SK-N-SH (cell line): ENCODE results near the gene RORB.

Experiments used
- EP300 ChIP-seq, 2 experiments: IDR thresholded peaks; 2 replicates each; pipeline versions ENCODE4 v1.4.0 to v1.6.1; 2012; ENCODE audit warnings: borderline replicate concordance in 1 of 2, low read depth in 1 of 2, low read length in 1 of 2
- GABPA ChIP-seq: IDR thresholded peaks from 2 replicates; pipeline ENCODE4 v1.4.0; 2012; ENCODE audit warnings: low read depth, mild to moderate bottlenecking
- JUND ChIP-seq: IDR thresholded peaks from 2 replicates; pipeline ENCODE4 v1.4.0; 2012
- MXI1 ChIP-seq: IDR thresholded peaks from 2 replicates; pipeline ENCODE4 v1.6.1; 2012; ENCODE audit warnings: mild to moderate bottlenecking, low read depth, low read length, improper control_type of control experiment
- NFIC ChIP-seq: IDR thresholded peaks from 2 replicates; pipeline ENCODE4 v1.4.0; 2012; ENCODE audit warnings: borderline replicate concordance
- POLR2AphosphoS5 ChIP-seq: IDR thresholded peaks from 2 replicates; pipeline ENCODE4 v1.6.1; 2012; ENCODE audit warnings: low read depth, low read length
- RAD21 ChIP-seq: IDR thresholded peaks from 2 replicates; pipeline ENCODE4 v1.6.1; 2012; ENCODE audit warnings: mild to moderate bottlenecking, low read length
- REST ChIP-seq: IDR thresholded peaks from 2 replicates; pipeline ENCODE4 v1.6.1; 2012; ENCODE audit warnings: mild to moderate bottlenecking, low read depth, low read length, moderate library complexity
- RFX5 ChIP-seq: IDR thresholded peaks from 2 replicates; pipeline ENCODE4 v1.6.1; 2012; ENCODE audit warnings: mild to moderate bottlenecking, improper control_type of control experiment, low read length
- SMC3 ChIP-seq: IDR thresholded peaks from 2 replicates; pipeline ENCODE4 v1.6.1; 2012; ENCODE audit warnings: low read depth, low read length, improper control_type of control experiment
- TF ChIP-seq, protein P1 (sequence below): fragments of 200-600 bp; sonication (generic); IDR thresholded peaks from 2 replicates; pipeline ENCODE4 v1.6.1; 2017; ENCODE audit warnings: antibody characterized with exemption, mild to moderate bottlenecking, moderate library complexity
- TF ChIP-seq, protein P2 (sequence below): fragments of 150-350 bp; IDR thresholded peaks from 2 replicates; pipeline ENCODE4 v1.6.1; 2017; ENCODE audit warnings: antibody characterized with exemption, low read length, low read depth, borderline replicate concordance

GRCh38 chr9:74493512-74493911 is 3.6 kb upstream of the RORB start:
- TF ChIP-seq, protein P1, sequence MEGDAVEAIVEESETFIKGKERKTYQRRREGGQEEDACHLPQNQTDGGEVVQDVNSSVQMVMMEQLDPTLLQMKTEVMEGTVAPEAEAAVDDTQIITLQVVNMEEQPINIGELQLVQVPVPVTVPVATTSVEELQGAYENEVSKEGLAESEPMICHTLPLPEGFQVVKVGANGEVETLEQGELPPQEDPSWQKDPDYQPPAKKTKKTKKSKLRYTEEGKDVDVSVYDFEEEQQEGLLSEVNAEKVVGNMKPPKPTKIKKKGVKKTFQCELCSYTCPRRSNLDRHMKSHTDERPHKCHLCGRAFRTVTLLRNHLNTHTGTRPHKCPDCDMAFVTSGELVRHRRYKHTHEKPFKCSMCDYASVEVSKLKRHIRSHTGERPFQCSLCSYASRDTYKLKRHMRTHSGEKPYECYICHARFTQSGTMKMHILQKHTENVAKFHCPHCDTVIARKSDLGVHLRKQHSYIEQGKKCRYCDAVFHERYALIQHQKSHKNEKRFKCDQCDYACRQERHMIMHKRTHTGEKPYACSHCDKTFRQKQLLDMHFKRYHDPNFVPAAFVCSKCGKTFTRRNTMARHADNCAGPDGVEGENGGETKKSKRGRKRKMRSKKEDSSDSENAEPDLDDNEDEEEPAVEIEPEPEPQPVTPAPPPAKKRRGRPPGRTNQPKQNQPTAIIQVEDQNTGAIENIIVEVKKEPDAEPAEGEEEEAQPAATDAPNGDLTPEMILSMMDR, result no peak
- no peak for TF ChIP-seq NFIC
- no peak for TF ChIP-seq RAD21
- TF ChIP-seq RFX5, result no peak
- TF ChIP-seq MXI1, result no peak
- TF ChIP-seq REST, result no peak
- no peak for TF ChIP-seq SMC3
- TF ChIP-seq POLR2AphosphoS5, result no peak
- TF ChIP-seq GABPA, result no peak
- no peak for TF ChIP-seq EP300 (IDR thresholded peaks at IDR 0.05; ENCODE audit: borderline replicate concordance in 1 of 2, low read depth in 1 of 2, low read length in 1 of 2)
- TF ChIP-seq, protein P2, sequence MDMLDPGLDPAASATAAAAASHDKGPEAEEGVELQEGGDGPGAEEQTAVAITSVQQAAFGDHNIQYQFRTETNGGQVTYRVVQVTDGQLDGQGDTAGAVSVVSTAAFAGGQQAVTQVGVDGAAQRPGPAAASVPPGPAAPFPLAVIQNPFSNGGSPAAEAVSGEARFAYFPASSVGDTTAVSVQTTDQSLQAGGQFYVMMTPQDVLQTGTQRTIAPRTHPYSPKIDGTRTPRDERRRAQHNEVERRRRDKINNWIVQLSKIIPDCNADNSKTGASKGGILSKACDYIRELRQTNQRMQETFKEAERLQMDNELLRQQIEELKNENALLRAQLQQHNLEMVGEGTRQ, result no peak
- no peak for TF ChIP-seq JUND
